Right lobe of liver (tissue), 6 donors: ENCODE data around the gene IVNS1ABP. TPM values are rescaled to one million over a fixed set of nuclear protein-coding genes. Genes with fewer than 3 reads are reported as not detected.

Source experiments
- ATAC-seq, 4 donors: fragments of 200-7000 bp; cut with Tn5 transposase; one replicate each; pipeline ENCODE4 v1.9.1; 2020; ENCODE audit warnings: mild to moderate bottlenecking in 4 of 4, moderate library complexity in 4 of 4
- DNase-seq, 3 donors: peaks; one replicate each; pipeline ENCODE4 v3.0.0-alpha.2; 2020
- H3K27ac ChIP-seq, 3 donors: fragments of 200-600 bp; one replicate each; pipeline ENCODE4 v1.8.0; 2022
- H3K27me3 ChIP-seq, 2 donors: fragments of 200-600 bp; one replicate each; pipeline ENCODE4 v1.8.0; 2022
- H3K36me3 ChIP-seq, 4 donors: fragments of 200-600 bp; sonication (generic) in 1 of 4; one replicate each; pipeline versions ENCODE4 v1.5.1 to v1.8.0; 2017 to 2022; ENCODE audit warnings: control low read depth in 1 of 4
- H3K4me1 ChIP-seq, 4 donors: fragments of 200-600 bp; sonication (generic) in 1 of 4; one replicate each; pipeline versions ENCODE4 v1.5.1 to v1.8.0; 2017 to 2022; ENCODE audit warnings: control low read depth in 1 of 4
- H3K4me3 ChIP-seq, 3 donors: fragments of 200-600 bp; one replicate each; pipeline ENCODE4 v1.8.0; 2022
- H3K9me3 ChIP-seq, 4 donors: fragments of 200-600 bp; sonication (generic) in 1 of 4; one replicate each; pipeline versions ENCODE4 v1.5.1 to v1.8.0; 2017 to 2022; ENCODE audit warnings: control low read depth in 1 of 4
- CTCF ChIP-seq, 4 donors: fragments of 200-600 bp in 3 of 4; fragments of 450-650 bp in 1 of 4; IDR thresholded peaks; one replicate each; pipeline versions ENCODE4 v1.5.1 to v1.8.0; 2016 to 2022; ENCODE audit warnings: antibody characterized with exemption in 4 of 4, mild to moderate bottlenecking in 2 of 4
- POLR2A ChIP-seq: fragments of 450-650 bp; IDR thresholded peaks from one replicate; pipeline ENCODE4 v1.6.1; 2017; ENCODE audit warnings: antibody characterized with exemption, mild to moderate bottlenecking
- WGBS: methylation state at CpG from one replicate; pipeline ENCODE4 v1.1.6; 2018; ENCODE audit warnings: low coverage, low lambda C conversion rate; ENCODE audit not compliant: insufficient coverage; ENCODE audit errors: missing lambda C conversion rate; 5-methylcytosine and 5-hydroxymethylcytosine counted together
- intact Hi-C, 2 donors: fragments of 100-400 bp; cut with DNase I; formaldehyde crosslinking; loops; one replicate each; pipeline versions ENCODE4 v1.11.2 to v1.14.1; 2022
- total RNA-seq, 6 experiments: library from RNA; depleted of rRNA in 2 of 6; stranded (reverse); fragments of >200 nt in 2 of 6; fragmentation: NEBNext Ultra II Directional in 3 of 6; extraction: Animal tissue kit (Norgen Biotek cat#: 25700) in 3 of 6; gene quantifications; one replicate each; pipeline versions ENCODE4 v1.1.0 to v1.2.4, GENCODE V29; 2016 to 2023
- donor health status: DM: no; HTN: yes; CAD: no.
- donor health status: DM: no; HTN: no; CAD: no.
- donor health status: DM: no; HTN: no; CAD: no.
- donor health status: DM: no; HTN: yes; CAD: no.
- donor health status: DM: no; HTN: yes; CAD: no.

The IVNS1ABP gene
- total RNA-seq, 6 experiments from 2014 or later: 17.0 to 38.3 (median 26.8) TPM

GRCh38 chr1:185291159-185291558 lies 25.9 kb downstream of the IVNS1ABP start:
- WGBS: no CpG with 5 or more reads among the region's 1 CpG
- TF ChIP-seq POLR2A: no peak
- TF ChIP-seq CTCF (IDR thresholded peaks at IDR 0.05): no peak
- Histone ChIP-seq H3K27me3 (no peaks in the 10 kb centered on the region), H3K27ac (no peak overlapping the region), H3K4me3 (no peak overlapping the region), H3K4me1 (no peaks in the 10 kb centered on the region), H3K9me3 (peaks cover 0 to 3% (median 0%) of the 10 kb centered on the region in 4 donors), H3K36me3 (peaks cover 0 to 6% (median 1%) of the 10 kb centered on the region in 4 donors)
- DNase-seq (no peak), ATAC-seq (no peak)
- intact Hi-C loops: no loop called here

- Histone ChIP-seq H3K36me3 (no peaks in the 10 kb centered on the region), H3K9me3 (peaks cover 0 to 3% (median 0%) of the 10 kb centered on the region in 4 donors), H3K27ac (no peak overlapping the region), H3K27me3 (no peaks in the 10 kb centered on the region), H3K4me1 (no peaks in the 10 kb centered on the region), H3K4me3 (no peak overlapping the region)
- intact Hi-C loops: no loop called here
- TF ChIP-seq CTCF (IDR thresholded peaks at IDR 0.05): no peak
- no peak for ATAC-seq
- DNase-seq: no peak
These were observed 27.2 kb downstream of the IVNS1ABP start for GRCh38 chr1:185289880-185290279.

GRCh38 chr1:185288435-185288834 lies 28.6 kb downstream of the IVNS1ABP start:
- intact Hi-C loops: no loop called here
- Histone ChIP-seq H3K36me3 (no peaks in the 10 kb centered on the region), H3K9me3 (peaks cover 0 to 3% (median 0%) of the 10 kb centered on the region in 4 donors), H3K27ac (no peak overlapping the region), H3K27me3 (no peaks in the 10 kb centered on the region), H3K4me3 (no peak overlapping the region), H3K4me1 (no peaks in the 10 kb centered on the region)
- DNase-seq (no peak), ATAC-seq (no peak)
- no peak for TF ChIP-seq POLR2A
- no peak for TF ChIP-seq CTCF (IDR thresholded peaks at IDR 0.05)
- WGBS: 95% methylated on average over 3 of the region's 3 CpGs

GRCh38 chr1:185287451-185287850 lies 29.6 kb downstream of the IVNS1ABP start:
- no peak for TF ChIP-seq CTCF (IDR thresholded peaks at IDR 0.05)
- no peak for TF ChIP-seq POLR2A
- Histone ChIP-seq H3K9me3 (peaks cover 0 to 3% (median 0%) of the 10 kb centered on the region in 4 donors), H3K4me3 (no peak overlapping the region), H3K36me3 (no peaks in the 10 kb centered on the region), H3K27ac (no peak overlapping the region), H3K27me3 (no peaks in the 10 kb centered on the region), H3K4me1 (no peaks in the 10 kb centered on the region)
- DNase-seq (no peak), ATAC-seq (no peak)
- intact Hi-C loops: no loop called here
- WGBS: 100% methylated on average over 2 of the region's 2 CpGs
